ENCODE data around the gene PSMB7.

The PSMB7 gene

DNA sequence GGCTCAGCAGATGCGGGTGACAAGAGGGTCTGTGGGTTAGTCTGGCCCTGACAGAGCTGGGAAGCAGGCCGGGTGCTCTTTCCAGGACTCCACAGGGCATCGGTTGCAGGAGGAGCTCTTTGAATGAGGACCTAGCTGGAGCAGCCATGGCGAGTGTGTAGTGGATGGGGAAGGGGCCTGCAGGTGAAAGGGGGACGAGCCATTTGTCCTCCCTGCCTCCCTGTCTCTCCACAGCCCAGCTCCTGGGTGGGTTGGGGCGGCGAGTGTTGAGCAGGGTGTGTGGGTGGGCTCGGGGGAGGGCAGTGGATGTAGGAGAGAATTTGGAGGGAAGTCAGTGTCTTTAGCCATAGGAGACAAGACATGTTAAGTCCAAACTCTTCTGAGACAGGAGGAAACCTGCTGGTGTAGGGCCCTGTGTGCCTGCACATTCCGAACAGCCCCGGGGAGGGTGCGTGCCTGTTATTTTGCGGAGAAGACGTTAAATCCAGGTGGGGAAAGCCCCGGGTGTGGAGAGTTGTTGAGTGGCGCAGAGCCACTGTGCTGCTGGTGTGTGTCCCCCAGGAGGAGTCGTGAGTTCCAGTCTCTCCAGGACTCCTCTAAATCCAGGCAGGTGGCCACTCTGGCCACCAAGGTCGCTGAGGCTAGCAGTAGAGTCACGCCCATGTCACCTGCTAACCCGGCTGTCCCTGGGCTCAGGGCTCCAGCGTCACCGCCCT is 73.6 kb downstream of the PSMB7 start:
- Histone ChIP-seq H3K36me3 (ENCODE audit: control insufficient read depth in 2 of 2, insufficient read depth in 1 of 2, low read length in 2 of 2) (peaks cover 0 to 23% of the 10 kb centered on the region in 2 experiments; a peak in 1 of 3 replicates), H3K9me3 (ENCODE audit: control insufficient read depth, insufficient read depth, low read depth, low read length) (no peaks in the 10 kb centered on the region), H3K27ac (ENCODE audit: extremely low read depth, low read depth, low read length) (no peak overlapping the region), H3K4me3 (ENCODE audit: low read depth, low read length) (no peak overlapping the region), H3K4me1 (ENCODE audit: control insufficient read depth, insufficient read depth, low read length) (no peaks in the 10 kb centered on the region; the same call in 1 of the 2 replicates)
- ChIA-PET POLR2A (no interaction called here), CTCF (no interaction called here)
- TF ChIP-seq, protein P1, sequence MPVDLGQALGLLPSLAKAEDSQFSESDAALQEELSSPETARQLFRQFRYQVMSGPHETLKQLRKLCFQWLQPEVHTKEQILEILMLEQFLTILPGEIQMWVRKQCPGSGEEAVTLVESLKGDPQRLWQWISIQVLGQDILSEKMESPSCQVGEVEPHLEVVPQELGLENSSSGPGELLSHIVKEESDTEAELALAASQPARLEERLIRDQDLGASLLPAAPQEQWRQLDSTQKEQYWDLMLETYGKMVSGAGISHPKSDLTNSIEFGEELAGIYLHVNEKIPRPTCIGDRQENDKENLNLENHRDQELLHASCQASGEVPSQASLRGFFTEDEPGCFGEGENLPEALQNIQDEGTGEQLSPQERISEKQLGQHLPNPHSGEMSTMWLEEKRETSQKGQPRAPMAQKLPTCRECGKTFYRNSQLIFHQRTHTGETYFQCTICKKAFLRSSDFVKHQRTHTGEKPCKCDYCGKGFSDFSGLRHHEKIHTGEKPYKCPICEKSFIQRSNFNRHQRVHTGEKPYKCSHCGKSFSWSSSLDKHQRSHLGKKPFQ (tag by site-specific recombination; IDR thresholded peaks at IDR 0.05), result no peak
- peak; percentile 50 for TF ChIP-seq ZFHX2 (tag by site-specific recombination; conservative IDR thresholded peaks at IDR 0.05)
- peak; percentile 32; the same call in 1 of the 2 replicates for TF ChIP-seq EGR2 (tag by site-specific recombination; IDR thresholded peaks at IDR 0.05; ENCODE audit: low read depth)
- no peak for TF ChIP-seq HOXA7 (CRISPR knock-in tag; IDR thresholded peaks at IDR 0.05; ENCODE audit: borderline replicate concordance)

DNA sequence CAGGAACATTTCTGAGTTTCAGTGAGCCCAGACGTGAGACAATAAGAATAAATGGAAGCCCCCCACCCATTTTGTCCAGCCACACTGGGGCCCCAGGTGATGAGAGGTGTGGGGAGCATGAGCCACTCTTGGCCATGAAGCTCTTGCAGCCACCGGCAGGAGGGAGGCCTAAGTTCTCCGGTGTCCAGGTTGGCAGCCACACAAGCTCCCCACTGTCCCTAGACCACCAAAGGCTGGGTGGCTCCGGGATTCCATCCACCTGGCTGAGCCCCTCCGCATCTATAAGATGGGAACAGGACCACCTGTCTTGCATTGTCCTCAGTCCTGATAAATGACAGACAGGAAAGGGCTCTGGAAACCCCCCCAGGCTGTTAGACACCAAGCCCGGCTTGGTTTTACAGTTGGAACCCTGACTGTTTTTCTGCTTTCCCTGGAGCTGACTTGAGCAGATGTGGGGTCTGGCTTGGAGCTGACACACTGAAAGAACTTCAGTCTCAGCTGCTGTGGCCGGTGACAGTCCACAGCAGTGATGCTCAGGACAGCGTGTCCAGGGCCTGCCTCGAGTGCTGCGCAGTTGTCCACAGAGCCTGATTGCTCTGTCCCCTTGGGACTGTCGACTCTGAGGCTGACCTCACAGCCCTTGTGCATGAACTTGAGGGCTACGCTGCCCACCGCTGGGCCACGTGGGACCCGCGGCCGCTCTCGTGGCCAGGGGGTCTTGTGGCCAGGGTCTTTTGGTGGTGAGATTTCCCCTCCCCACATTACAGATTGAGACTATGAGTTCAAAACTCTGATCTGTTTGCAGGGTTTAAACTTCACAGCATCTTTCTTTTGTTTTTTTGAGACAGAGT is 74.8 kb downstream of the PSMB7 start:
- TF ChIP-seq ZNF157 (tag by site-specific recombination; IDR thresholded peaks at IDR 0.05) (no peak), SP3 (tag by site-specific recombination; IDR thresholded peaks at IDR 0.05) (no peak), ZNF311 (tag by site-specific recombination; IDR thresholded peaks at IDR 0.05; ENCODE audit: borderline replicate concordance) (no peak), MEIS1 (CRISPR knock-in tag; IDR thresholded peaks at IDR 0.05; ENCODE audit: borderline replicate concordance) (no peak), ZNF350 (tag by site-specific recombination; IDR thresholded peaks at IDR 0.05) (no peak), ZNF549 (tag by site-specific recombination; IDR thresholded peaks at IDR 0.05) (no peak), ZFP41 (tag by site-specific recombination; IDR thresholded peaks at IDR 0.05; ENCODE audit: borderline replicate concordance) (no peak), ZNF791 (tag by site-specific recombination; IDR thresholded peaks at IDR 0.05) (no peak), ZNF266 (tag by site-specific recombination; IDR thresholded peaks at IDR 0.05; ENCODE audit: low read depth) (no peak), ZFP37 (tag by site-specific recombination; IDR thresholded peaks at IDR 0.05) (no peak)
- TF ChIP-seq, protein P2, sequence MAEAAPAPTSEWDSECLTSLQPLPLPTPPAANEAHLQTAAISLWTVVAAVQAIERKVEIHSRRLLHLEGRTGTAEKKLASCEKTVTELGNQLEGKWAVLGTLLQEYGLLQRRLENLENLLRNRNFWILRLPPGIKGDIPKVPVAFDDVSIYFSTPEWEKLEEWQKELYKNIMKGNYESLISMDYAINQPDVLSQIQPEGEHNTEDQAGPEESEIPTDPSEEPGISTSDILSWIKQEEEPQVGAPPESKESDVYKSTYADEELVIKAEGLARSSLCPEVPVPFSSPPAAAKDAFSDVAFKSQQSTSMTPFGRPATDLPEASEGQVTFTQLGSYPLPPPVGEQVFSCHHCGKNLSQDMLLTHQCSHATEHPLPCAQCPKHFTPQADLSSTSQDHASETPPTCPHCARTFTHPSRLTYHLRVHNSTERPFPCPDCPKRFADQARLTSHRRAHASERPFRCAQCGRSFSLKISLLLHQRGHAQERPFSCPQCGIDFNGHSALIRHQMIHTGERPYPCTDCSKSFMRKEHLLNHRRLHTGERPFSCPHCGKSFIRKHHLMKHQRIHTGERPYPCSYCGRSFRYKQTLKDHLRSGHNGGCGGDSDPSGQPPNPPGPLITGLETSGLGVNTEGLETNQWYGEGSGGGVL (tag by site-specific recombination; IDR thresholded peaks at IDR 0.05), result no peak
- Histone ChIP-seq H3K27ac (ENCODE audit: extremely low read depth, low read depth, low read length) (no peak overlapping the region), H3K4me1 (ENCODE audit: control insufficient read depth, insufficient read depth, low read length) (no peaks in the 10 kb centered on the region; the same call in 1 of the 2 replicates), H3K9me3 (ENCODE audit: control insufficient read depth, insufficient read depth, low read depth, low read length) (no peaks in the 10 kb centered on the region), H3K36me3 (ENCODE audit: control insufficient read depth in 2 of 2, insufficient read depth in 1 of 2, low read length in 2 of 2) (peaks cover 0 to 23% of the 10 kb centered on the region in 2 experiments; a peak in 1 of 3 replicates), H3K4me3 (ENCODE audit: low read depth, low read length) (no peak overlapping the region)
- ChIA-PET POLR2A (no interaction called here), CTCF (interaction anchor here (0.7 kb wide), 1 partner anchor 20 kb away, joined by 3 read pairs; no protein-coding TSS in a partner anchor)

DNA sequence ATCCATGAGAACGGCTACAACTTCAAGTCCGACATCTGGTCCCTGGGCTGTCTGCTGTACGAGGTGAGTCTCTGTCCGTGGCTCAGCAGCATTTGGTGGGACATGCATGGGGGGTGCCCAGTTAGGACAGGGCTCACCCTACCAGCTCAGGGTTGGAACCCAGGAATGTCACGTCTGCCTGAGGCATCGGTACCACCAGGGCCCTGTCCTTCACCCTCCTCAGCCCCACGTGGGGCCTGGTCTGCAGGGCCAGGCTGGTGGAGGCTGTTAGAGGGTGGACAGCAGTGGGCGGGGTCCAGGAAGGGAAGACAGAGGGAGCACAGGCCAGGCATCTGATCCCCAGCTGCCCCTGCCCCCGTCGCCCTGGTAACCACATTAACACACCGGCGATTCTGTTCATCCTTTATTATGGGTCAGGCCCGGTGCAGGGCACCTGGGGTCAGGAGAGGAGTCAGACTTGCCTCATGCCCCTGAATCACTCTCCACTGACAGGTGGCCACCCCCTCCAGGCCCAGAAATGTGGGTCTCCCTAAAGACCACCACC is 75.6 kb downstream of the PSMB7 start:
- H3K36me3 ChIP-seq (ENCODE audit: control insufficient read depth in 2 of 2, insufficient read depth in 1 of 2, low read length in 2 of 2), result peaks cover 0 to 28% of the 10 kb centered on the region in 2 experiments; a peak in 1 of 3 replicates
- H3K4me1 ChIP-seq (ENCODE audit: control insufficient read depth, insufficient read depth, low read length), result no peaks in the 10 kb centered on the region; the same call in 1 of the 2 replicates
- H3K4me3 ChIP-seq (ENCODE audit: low read depth, low read length), result no peak overlapping the region
- no peak overlapping the region for H3K27ac ChIP-seq (ENCODE audit: extremely low read depth, low read depth, low read length)
- POLR2A ChIA-PET, result no interaction called here
- CTCF ChIA-PET, result interaction anchor here (0.7 to 0.9 kb wide), 2 partner anchors 19 kb away, joined by 3 read pairs; no protein-coding TSS in a partner anchor
- H3K9me3 ChIP-seq (ENCODE audit: control insufficient read depth, insufficient read depth, low read depth, low read length), result no peaks in the 10 kb centered on the region
- TF ChIP-seq, protein P3, sequence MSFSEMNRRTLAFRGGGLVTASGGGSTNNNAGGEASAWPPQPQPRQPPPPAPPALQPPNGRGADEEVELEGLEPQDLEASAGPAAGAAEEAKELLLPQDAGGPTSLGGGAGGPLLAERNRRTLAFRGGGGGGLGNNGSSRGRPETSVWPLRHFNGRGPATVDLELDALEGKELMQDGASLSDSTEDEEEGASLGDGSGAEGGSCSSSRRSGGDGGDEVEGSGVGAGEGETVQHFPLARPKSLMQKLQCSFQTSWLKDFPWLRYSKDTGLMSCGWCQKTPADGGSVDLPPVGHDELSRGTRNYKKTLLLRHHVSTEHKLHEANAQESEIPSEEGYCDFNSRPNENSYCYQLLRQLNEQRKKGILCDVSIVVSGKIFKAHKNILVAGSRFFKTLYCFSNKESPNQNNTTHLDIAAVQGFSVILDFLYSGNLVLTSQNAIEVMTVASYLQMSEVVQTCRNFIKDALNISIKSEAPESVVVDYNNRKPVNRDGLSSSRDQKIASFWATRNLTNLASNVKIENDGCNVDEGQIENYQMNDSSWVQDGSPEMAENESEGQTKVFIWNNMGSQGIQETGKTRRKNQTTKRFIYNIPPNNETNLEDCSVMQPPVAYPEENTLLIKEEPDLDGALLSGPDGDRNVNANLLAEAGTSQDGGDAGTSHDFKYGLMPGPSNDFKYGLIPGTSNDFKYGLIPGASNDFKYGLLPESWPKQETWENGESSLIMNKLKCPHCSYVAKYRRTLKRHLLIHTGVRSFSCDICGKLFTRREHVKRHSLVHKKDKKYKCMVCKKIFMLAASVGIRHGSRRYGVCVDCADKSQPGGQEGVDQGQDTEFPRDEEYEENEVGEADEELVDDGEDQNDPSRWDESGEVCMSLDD (tag by site-specific recombination; IDR thresholded peaks at IDR 0.05), result no peak
- TF ChIP-seq, protein P4, sequence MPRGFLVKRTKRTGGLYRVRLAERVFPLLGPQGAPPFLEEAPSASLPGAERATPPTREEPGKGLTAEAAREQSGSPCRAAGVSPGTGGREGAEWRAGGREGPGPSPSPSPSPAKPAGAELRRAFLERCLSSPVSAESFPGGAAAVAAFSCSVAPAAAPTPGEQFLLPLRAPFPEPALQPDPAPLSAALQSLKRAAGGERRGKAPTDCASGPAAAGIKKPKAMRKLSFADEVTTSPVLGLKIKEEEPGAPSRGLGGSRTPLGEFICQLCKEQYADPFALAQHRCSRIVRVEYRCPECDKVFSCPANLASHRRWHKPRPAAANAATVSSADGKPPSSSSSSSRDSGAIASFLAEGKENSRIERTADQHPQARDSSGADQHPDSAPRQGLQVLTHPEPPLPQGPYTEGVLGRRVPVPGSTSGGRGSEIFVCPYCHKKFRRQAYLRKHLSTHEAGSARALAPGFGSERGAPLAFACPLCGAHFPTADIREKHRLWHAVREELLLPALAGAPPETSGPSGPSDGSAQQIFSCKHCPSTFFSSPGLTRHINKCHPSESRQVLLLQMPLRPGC (tag by site-specific recombination; IDR thresholded peaks at IDR 0.05), result no peak
- TF ChIP-seq, protein P5, sequence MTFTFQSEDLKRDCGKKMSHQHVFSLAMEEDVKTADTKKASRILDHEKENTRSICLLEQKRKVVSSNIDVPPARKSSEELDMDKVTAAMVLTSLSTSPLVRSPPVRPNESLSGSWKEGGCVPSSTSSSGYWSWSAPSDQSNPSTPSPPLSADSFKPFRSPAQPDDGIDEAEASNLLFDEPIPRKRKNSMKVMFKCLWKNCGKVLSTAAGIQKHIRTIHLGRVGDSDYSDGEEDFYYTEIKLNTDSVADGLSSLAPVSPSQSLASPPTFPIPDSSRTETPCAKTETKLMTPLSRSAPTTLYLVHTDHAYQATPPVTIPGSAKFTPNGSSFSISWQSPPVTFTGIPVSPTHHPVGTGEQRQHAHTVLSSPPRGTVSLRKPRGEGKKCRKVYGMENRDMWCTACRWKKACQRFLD (tag by site-specific recombination; IDR thresholded peaks at IDR 0.05), result no peak
- no peak for TF ChIP-seq PRDM1 (tag by site-specific recombination; IDR thresholded peaks at IDR 0.05)
- no peak for TF ChIP-seq ZNF366 (tag by site-specific recombination; conservative IDR thresholded peaks at IDR 0.05)

Data from HEK293 (cell line).